Keratinocyte (primary cell): ENCODE results near the gene STUB1.

Source experiments
- EZH2 ChIP-seq: IDR thresholded peaks from one replicate; pipeline ENCODE4 v1.6.1; 2012; ENCODE audit warnings: inconsistent platforms, mild to moderate bottlenecking, low read length, moderate library complexity
- TF ChIP-seq, protein P1 (sequence below), 3 experiments: IDR thresholded peaks in 1 of 3; conservative IDR thresholded peaks in 1 of 3; optimal IDR thresholded peaks in 1 of 3; 2 replicates in 2 of 3; 3 replicates in 1 of 3; pipeline versions ENCODE3 to v1.5.1; 2011; ENCODE audit warnings: low read length in 3 of 3, mild to moderate bottlenecking in 3 of 3, moderate library complexity in 2 of 3, control low read depth in 1 of 3, inconsistent platforms in 1 of 3; ENCODE audit not compliant: insufficient read depth in 2 of 3; ENCODE audit errors: extremely low read depth in 1 of 3

DNA sequence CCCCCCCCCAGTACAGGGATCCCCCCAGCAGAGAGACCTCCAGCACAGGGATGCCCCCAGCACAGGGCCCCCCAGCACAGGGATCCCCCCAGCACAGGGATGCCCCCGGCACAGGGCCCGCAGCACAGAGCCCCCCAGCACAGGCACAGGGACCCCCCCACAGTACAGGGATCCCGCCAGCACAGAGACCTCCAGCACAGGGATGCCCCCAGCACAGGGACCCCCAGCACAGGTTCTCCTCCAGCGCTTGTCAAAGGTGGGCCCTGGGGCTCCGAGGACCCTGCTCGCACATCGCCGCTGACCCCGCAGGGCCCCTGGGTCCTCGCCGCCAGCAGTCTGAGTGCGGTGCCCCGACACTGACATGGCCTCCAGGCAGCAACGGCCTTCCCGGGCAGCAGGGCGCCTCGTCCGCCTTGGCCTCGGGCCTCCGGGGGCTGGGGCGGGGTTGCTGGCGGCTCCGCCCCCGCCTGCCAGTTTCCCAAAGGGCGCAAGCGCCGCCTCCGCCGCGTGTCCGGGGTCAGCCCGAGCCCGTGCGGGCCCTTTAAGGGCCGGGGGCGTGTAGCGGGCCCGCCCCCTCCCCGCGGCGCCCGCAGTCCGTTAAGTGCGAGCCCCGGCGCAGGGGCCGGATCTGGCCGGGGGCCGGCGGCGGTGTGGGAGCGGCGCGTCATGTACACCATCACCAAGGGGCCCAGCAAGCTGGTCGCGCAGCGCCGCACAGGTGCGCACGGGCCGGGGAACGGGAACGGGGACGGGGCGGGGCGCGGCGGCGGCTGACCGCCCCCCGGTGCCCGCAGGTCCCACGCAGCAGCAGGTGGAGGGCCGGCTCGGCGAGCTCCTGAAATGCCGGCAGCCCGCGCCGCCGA, 38.7 kb upstream of the STUB1 start, which contains the start of gene MCRIP2:
- TF ChIP-seq, protein P1, sequence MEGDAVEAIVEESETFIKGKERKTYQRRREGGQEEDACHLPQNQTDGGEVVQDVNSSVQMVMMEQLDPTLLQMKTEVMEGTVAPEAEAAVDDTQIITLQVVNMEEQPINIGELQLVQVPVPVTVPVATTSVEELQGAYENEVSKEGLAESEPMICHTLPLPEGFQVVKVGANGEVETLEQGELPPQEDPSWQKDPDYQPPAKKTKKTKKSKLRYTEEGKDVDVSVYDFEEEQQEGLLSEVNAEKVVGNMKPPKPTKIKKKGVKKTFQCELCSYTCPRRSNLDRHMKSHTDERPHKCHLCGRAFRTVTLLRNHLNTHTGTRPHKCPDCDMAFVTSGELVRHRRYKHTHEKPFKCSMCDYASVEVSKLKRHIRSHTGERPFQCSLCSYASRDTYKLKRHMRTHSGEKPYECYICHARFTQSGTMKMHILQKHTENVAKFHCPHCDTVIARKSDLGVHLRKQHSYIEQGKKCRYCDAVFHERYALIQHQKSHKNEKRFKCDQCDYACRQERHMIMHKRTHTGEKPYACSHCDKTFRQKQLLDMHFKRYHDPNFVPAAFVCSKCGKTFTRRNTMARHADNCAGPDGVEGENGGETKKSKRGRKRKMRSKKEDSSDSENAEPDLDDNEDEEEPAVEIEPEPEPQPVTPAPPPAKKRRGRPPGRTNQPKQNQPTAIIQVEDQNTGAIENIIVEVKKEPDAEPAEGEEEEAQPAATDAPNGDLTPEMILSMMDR (optimal IDR thresholded peaks at IDR 0.05 in 1 of 3, IDR thresholded peaks at IDR 0.05 in 1 of 3, conservative IDR thresholded peaks at IDR 0.05 in 1 of 3; ENCODE audit: extremely low read depth in 1 of 3, insufficient read depth in 2 of 3, low read length in 3 of 3), result no peak
- TF ChIP-seq EZH2, result no peak
